Measurements from ENCODE around the gene PLEKHA7. TPM values are rescaled to one million over a fixed set of nuclear protein-coding genes. Genes with fewer than 3 reads are reported as not detected.

PLEKHA7 gene
- polyA plus RNA-seq, 1 experiment = 0.05 TPM

DNA sequence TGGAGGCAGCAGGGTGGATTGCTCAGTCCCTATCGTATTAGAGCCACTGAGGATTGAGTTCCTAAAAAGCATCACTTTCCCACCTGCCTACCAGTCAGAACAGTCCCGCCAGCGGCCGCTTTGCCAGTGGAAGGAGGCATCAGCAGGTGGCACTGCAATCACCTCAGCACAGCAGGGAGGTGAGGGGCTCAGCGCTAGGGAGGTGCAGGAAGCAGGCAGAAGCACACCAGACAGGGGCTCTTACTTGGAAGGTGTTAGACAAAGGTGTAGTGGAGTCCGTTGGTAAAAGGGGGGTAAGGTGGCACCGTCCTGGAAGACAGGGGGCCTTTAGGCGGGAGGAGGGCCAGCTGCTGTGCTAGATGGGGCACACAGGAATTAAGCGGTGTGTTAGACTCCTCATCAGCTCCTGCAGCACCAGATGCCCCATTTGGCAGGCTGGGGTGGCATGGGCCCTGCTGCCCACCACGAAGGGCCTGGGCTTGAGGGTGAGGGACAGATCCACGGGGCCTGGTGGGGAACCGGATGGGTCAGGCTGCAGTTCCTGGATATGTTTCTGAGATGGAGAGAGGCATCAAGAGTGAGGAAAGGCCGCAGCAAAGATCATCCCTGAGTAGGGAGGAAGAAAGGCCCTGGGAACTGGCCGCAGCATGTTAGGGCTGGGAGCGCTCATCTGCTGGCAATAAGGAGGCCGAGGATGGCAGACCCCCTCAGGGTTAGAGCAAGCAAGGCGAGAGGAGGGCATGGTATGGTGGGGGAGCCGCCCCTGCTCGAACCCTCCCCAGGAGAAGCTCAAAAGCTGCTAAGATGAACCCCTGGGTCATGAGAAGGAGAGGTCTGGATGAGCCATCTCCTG lies 233.3 kb downstream of the PLEKHA7 start:
- ChIA-PET CTCF (no interaction called here), POLR2A (no interaction called here)
- no peak overlapping the region for H3K4me3 ChIP-seq (ENCODE audit: low read depth, low read length)
- no peaks in the 10 kb centered on the region for H3K9me3 ChIP-seq (ENCODE audit: control insufficient read depth, insufficient read depth, low read length)
- H3K27ac ChIP-seq (ENCODE audit: low read depth, low read length) = no peak overlapping the region
- TF ChIP-seq, protein P1, sequence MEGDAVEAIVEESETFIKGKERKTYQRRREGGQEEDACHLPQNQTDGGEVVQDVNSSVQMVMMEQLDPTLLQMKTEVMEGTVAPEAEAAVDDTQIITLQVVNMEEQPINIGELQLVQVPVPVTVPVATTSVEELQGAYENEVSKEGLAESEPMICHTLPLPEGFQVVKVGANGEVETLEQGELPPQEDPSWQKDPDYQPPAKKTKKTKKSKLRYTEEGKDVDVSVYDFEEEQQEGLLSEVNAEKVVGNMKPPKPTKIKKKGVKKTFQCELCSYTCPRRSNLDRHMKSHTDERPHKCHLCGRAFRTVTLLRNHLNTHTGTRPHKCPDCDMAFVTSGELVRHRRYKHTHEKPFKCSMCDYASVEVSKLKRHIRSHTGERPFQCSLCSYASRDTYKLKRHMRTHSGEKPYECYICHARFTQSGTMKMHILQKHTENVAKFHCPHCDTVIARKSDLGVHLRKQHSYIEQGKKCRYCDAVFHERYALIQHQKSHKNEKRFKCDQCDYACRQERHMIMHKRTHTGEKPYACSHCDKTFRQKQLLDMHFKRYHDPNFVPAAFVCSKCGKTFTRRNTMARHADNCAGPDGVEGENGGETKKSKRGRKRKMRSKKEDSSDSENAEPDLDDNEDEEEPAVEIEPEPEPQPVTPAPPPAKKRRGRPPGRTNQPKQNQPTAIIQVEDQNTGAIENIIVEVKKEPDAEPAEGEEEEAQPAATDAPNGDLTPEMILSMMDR (IDR thresholded peaks at IDR 0.05; ENCODE audit: low read depth, low read length) = no peak
- no peak for DNase-seq (ENCODE audit: low read depth, low spot score)
- peaks cover 2% of the 10 kb centered on the region for H3K27me3 ChIP-seq (ENCODE audit: control insufficient read depth, insufficient read depth, low read length)

DNA sequence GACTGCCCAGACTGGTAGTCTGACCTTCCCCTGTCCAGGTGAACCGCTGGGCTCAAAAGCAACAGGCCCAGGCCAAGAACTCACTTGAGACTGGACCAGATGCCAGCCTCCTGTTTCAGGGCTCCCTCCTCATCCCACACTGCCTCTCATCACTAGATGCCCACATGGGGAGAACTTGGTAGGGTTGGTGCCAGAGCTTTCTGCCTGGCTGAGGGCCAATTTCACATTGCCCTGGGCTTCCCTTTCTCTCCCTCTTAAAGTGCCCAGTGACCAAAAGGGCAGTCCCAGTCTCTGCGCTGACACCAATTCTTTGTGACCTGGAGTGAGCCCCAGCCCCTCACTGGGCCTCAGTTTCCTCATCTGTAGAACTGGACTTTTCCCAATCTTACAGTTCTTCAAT lies 234.1 kb downstream of the PLEKHA7 start:
- no peaks in the 10 kb centered on the region for H3K9me3 ChIP-seq (ENCODE audit: control insufficient read depth, insufficient read depth, low read length)
- TF ChIP-seq, protein P1 (IDR thresholded peaks at IDR 0.05; ENCODE audit: low read depth, low read length) = no peak
- ChIA-PET POLR2A (interaction anchor here (0.6 kb wide), 1 partner anchor 32 kb away, joined by 6 read pairs; no protein-coding TSS in a partner anchor), CTCF (no interaction called here)
- no peak overlapping the region for H3K27ac ChIP-seq (ENCODE audit: low read depth, low read length)
- no peak for DNase-seq (ENCODE audit: low read depth, low spot score)
- H3K27me3 ChIP-seq (ENCODE audit: control insufficient read depth, insufficient read depth, low read length) = peaks cover 7% of the 10 kb centered on the region
- no peak overlapping the region for H3K4me3 ChIP-seq (ENCODE audit: low read depth, low read length)

DNA sequence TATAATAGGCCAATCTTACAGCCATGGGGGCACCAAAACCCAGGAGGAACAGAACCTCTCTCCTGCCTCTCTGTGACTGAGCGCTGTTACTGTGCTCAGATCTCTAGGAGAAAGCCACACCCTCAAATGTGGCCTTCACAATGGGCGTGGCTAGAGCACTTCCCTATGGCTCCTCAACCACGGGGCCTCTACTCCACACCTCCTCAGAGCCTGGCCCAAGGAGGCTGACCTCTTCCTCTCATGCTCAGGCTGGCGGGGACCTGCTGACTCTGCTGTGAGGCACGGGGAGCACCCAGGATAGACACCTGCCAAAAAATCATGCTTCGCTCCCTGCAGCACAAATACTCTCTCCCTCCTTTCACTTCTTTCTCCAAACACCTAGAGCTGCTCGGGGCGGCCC lies 234.8 kb downstream of the PLEKHA7 start:
- CTCF ChIA-PET = no interaction called here
- H3K4me3 ChIP-seq (ENCODE audit: low read depth, low read length) = no peak overlapping the region

DNA sequence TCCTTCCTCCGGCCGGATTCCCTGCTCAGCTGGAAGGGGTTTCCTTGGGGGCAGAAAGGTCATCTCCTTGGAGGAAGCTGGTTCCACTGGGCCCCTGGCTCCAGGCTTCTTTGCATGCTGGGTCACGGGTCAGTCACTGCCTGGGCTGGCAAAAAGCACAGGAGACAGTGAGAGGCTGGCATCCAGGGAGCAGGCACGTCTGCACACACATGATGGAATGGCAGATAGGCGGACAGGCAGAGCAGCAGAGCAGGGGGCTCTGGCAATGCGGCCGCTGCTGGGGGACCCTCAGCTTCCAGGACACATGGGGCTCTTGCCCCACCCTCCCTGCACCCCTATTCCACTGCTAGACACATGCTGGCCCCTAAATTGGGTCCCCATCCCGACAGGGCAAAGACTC lies 235.3 kb downstream of the PLEKHA7 start:
- TF ChIP-seq, protein P1 (IDR thresholded peaks at IDR 0.05; ENCODE audit: low read depth, low read length) = no peak
- Histone ChIP-seq H3K4me3 (ENCODE audit: low read depth, low read length) (no peak overlapping the region), H3K9me3 (ENCODE audit: control insufficient read depth, insufficient read depth, low read length) (no peaks in the 10 kb centered on the region), H3K27me3 (ENCODE audit: control insufficient read depth, insufficient read depth, low read length) (peaks cover 6% of the 10 kb centered on the region), H3K27ac (ENCODE audit: low read depth, low read length) (no peak overlapping the region)
- CTCF ChIA-PET = no interaction called here
- POLR2A ChIA-PET = no interaction called here
- DNase-seq (ENCODE audit: low read depth, low spot score) = no peak

More for the DNA sequence above, 234.8 kb downstream of the PLEKHA7 start:
- POLR2A ChIA-PET = interaction anchor here (0.6 kb wide), 1 partner anchor 31 kb away, joined by 6 read pairs; no protein-coding TSS in a partner anchor
- TF ChIP-seq, protein P1 (IDR thresholded peaks at IDR 0.05; ENCODE audit: low read depth, low read length) = no peak
- no peaks in the 10 kb centered on the region for H3K9me3 ChIP-seq (ENCODE audit: control insufficient read depth, insufficient read depth, low read length)
- peaks cover 5% of the 10 kb centered on the region for H3K27me3 ChIP-seq (ENCODE audit: control insufficient read depth, insufficient read depth, low read length)
- no peak for DNase-seq (ENCODE audit: low read depth, low spot score)
- no peak overlapping the region for H3K27ac ChIP-seq (ENCODE audit: low read depth, low read length)

- DNase-seq (ENCODE audit: low read depth, low spot score) = no peak
- Histone ChIP-seq H3K27ac (ENCODE audit: low read depth, low read length) (no peak overlapping the region), H3K9me3 (ENCODE audit: control insufficient read depth, insufficient read depth, low read length) (no peaks in the 10 kb centered on the region), H3K4me3 (ENCODE audit: low read depth, low read length) (no peak overlapping the region), H3K27me3 (ENCODE audit: control insufficient read depth, insufficient read depth, low read length) (peaks cover 12% of the 10 kb centered on the region)
- TF ChIP-seq, protein P1 (IDR thresholded peaks at IDR 0.05; ENCODE audit: low read depth, low read length) = no peak
- ChIA-PET CTCF (no interaction called here), POLR2A (no interaction called here)
Measured at GRCh38 chr11:16778286-16778685, 235.9 kb downstream of the PLEKHA7 start.

Data from AG04450 (cell line).